Ishikawa (cell line): ENCODE results near the gene MEPE.

ENCODE experiments used
- CEBPB ChIP-seq: IDR thresholded peaks from 2 replicates; pipeline ENCODE4 v1.6.1; 2012
- CREB1 ChIP-seq: IDR thresholded peaks from 2 replicates; pipeline ENCODE4 v1.6.1; 2012; ENCODE audit warnings: low read depth
- EGR1 ChIP-seq: IDR thresholded peaks from 2 replicates; pipeline ENCODE4 v1.6.1; 2012
- EP300 ChIP-seq: IDR thresholded peaks from 2 replicates; pipeline ENCODE4 v1.6.1; 2012; ENCODE audit warnings: borderline replicate concordance
- FOXM1 ChIP-seq: IDR thresholded peaks from 2 replicates; pipeline ENCODE4 v1.6.1; 2012; ENCODE audit warnings: low read depth, borderline replicate concordance
- NFIC ChIP-seq: IDR thresholded peaks from 2 replicates; pipeline ENCODE4 v1.6.1; 2012
- RAD21 ChIP-seq: IDR thresholded peaks from 2 replicates; pipeline ENCODE4 v1.6.1; 2012; ENCODE audit warnings: low read depth
- TAF1 ChIP-seq: IDR thresholded peaks from 2 replicates; pipeline ENCODE4 v1.6.1; 2012; ENCODE audit warnings: low read depth, mild to moderate bottlenecking
- TCF12 ChIP-seq: IDR thresholded peaks from 2 replicates; pipeline ENCODE4 v1.6.1; 2012; ENCODE audit warnings: low read depth
- TEAD4 ChIP-seq: IDR thresholded peaks from 2 replicates; pipeline ENCODE4 v1.6.1; 2012
- YY1 ChIP-seq: IDR thresholded peaks from 2 replicates; pipeline ENCODE4 v1.6.1; 2012; ENCODE audit warnings: low read depth
- ZBTB7A ChIP-seq: IDR thresholded peaks from 2 replicates; pipeline ENCODE4 v1.6.1; 2012; ENCODE audit warnings: low read depth
- TF ChIP-seq, protein P1 (sequence below): IDR thresholded peaks from 2 replicates; pipeline ENCODE4 v1.6.1; 2012; ENCODE audit warnings: low read depth, mild to moderate bottlenecking
- TF ChIP-seq, protein P2 (sequence below): IDR thresholded peaks from 2 replicates; pipeline ENCODE4 v1.6.1; 2012
- TF ChIP-seq, protein P3 (sequence below): IDR thresholded peaks from 2 replicates; pipeline ENCODE4 v1.6.1; 2012

Gene MEPE

GRCh38 chr4:87838205-87838604 is 5.4 kb downstream of the MEPE start:
- TF ChIP-seq RAD21 (0 out of 2 replicates have a peak, but pooled peaks have one; percentile 9), CREB1 (no peak)

GRCh38 chr4:87838890-87839591 is 6.3 kb downstream of the MEPE start:
- TF ChIP-seq RAD21, result peak; percentile 73
- no peak for TF ChIP-seq TCF12
- TF ChIP-seq TEAD4, result no peak
- no peak for TF ChIP-seq YY1
- TF ChIP-seq EP300, result no peak

DNA sequence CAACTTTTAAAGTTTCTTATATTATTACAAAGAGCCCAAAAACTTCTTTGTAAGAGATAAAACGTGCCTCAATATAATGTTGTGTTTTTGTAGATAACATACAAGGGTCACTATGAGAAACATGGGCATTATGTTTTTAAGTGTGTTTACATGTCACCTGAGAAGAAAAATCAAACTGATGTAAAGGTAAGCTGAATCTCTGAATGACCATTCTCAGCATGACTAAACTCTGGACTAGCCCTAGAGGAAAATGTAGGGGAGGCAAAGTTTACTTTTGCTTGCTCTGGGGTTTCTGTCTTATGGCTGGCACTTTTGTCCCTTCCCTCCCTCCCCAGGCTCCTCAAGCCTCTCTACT is 6.8 kb downstream of the MEPE start:
- TF ChIP-seq ZBTB7A, result no peak
- TF ChIP-seq, protein P1, sequence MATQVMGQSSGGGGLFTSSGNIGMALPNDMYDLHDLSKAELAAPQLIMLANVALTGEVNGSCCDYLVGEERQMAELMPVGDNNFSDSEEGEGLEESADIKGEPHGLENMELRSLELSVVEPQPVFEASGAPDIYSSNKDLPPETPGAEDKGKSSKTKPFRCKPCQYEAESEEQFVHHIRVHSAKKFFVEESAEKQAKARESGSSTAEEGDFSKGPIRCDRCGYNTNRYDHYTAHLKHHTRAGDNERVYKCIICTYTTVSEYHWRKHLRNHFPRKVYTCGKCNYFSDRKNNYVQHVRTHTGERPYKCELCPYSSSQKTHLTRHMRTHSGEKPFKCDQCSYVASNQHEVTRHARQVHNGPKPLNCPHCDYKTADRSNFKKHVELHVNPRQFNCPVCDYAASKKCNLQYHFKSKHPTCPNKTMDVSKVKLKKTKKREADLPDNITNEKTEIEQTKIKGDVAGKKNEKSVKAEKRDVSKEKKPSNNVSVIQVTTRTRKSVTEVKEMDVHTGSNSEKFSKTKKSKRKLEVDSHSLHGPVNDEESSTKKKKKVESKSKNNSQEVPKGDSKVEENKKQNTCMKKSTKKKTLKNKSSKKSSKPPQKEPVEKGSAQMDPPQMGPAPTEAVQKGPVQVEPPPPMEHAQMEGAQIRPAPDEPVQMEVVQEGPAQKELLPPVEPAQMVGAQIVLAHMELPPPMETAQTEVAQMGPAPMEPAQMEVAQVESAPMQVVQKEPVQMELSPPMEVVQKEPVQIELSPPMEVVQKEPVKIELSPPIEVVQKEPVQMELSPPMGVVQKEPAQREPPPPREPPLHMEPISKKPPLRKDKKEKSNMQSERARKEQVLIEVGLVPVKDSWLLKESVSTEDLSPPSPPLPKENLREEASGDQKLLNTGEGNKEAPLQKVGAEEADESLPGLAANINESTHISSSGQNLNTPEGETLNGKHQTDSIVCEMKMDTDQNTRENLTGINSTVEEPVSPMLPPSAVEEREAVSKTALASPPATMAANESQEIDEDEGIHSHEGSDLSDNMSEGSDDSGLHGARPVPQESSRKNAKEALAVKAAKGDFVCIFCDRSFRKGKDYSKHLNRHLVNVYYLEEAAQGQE, result no peak
- TF ChIP-seq NFIC, result no peak
- TF ChIP-seq EP300, result no peak
- TF ChIP-seq TEAD4, result no peak
- no peak for TF ChIP-seq RAD21
- no peak for TF ChIP-seq CREB1
- TF ChIP-seq TCF12, result no peak
- TF ChIP-seq CEBPB, result no peak
- no peak for TF ChIP-seq TAF1
- TF ChIP-seq, protein P2, sequence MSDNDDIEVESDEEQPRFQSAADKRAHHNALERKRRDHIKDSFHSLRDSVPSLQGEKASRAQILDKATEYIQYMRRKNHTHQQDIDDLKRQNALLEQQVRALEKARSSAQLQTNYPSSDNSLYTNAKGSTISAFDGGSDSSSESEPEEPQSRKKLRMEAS, result no peak
- TF ChIP-seq, protein P3, sequence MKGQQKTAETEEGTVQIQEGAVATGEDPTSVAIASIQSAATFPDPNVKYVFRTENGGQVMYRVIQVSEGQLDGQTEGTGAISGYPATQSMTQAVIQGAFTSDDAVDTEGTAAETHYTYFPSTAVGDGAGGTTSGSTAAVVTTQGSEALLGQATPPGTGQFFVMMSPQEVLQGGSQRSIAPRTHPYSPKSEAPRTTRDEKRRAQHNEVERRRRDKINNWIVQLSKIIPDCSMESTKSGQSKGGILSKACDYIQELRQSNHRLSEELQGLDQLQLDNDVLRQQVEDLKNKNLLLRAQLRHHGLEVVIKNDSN, result no peak
- no peak for TF ChIP-seq YY1

GRCh38 chr4:87840149-87840548 is 7.4 kb downstream of the MEPE start:
- TF ChIP-seq, protein P1, result no peak
- no peak for TF ChIP-seq EGR1
- TF ChIP-seq FOXM1, result no peak
- TF ChIP-seq CEBPB, result no peak
- no peak for TF ChIP-seq EP300
- TF ChIP-seq, protein P3, result no peak
- TF ChIP-seq ZBTB7A, result no peak
- no peak for TF ChIP-seq TEAD4
- TF ChIP-seq TCF12, result no peak
- TF ChIP-seq, protein P2, result no peak
- TF ChIP-seq CREB1, result no peak
- TF ChIP-seq NFIC, result no peak
- no peak for TF ChIP-seq YY1
- TF ChIP-seq RAD21, result no peak
- TF ChIP-seq TAF1, result no peak

DNA sequence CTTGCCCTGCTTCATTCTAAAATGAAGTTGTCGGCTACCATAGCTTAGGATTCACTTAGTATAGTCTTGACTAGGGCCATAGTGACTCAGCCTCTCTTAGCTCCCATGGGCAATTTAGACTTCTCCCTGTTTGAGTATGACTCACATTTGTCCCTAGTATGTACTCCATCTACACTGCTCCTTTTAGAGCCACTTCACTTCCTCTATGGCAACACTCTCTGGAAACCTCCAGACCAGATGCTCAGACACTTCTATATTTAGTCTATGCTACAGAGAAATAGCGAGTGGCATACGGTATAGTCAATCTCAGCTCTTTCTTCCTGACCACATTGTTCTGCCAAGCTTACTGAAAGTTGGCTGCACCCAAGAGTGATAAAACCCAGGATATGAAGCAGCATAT is 11.2 kb downstream of the MEPE start:
- no peak for TF ChIP-seq YY1
- no peak for TF ChIP-seq TEAD4
- no peak for TF ChIP-seq FOXM1
- TF ChIP-seq, protein P2, result no peak
- no peak for TF ChIP-seq RAD21
- TF ChIP-seq EP300, result no peak
- TF ChIP-seq TCF12, result no peak
- TF ChIP-seq TAF1, result no peak
- TF ChIP-seq EGR1, result no peak
- TF ChIP-seq CREB1, result no peak
- TF ChIP-seq NFIC, result no peak
- no peak for TF ChIP-seq ZBTB7A
- TF ChIP-seq, protein P1, result no peak
- TF ChIP-seq, protein P3, result no peak
- TF ChIP-seq CEBPB, result no peak
